NCI-H2196 (cell line): ENCODE results near the gene DPP7.
A peak's percentile ranks its signal among the peaks of the same experiment; 100 is the strongest.
"Not testable (repeated sequence)": the region's sequence is repeated elsewhere in the genome, so short reads cannot be mapped to it uniquely, and the experiment has no call there.

Source experiments
- DNase-seq: peaks from one replicate; lab custom pipeline; 2025; ENCODE audit not compliant: unreplicated experiment; lab: John Stamatoyannopoulos, UW

DPP7 gene

DNA sequence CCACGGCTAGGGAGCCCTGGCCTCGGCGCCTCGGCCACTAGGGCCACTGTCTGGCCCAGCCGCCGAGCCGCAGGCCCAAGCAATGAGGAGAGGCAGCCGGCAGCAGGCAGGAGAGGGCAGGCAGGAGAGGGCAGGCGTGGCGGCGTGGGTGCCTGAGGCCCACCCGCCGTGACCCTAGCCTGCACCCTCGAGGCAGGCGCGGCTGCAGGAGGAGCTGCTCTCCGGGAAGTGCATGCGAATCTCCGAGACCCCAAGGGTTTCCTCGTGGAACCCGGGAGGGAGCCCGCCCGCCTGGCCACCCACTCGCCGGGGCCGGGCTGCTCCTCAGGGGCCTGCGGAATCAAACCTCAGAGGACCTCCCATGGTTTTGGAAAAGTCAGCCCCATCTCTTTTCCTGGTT, 33.7 kb upstream of the DPP7 start:
- no peak for DNase-seq

DNA sequence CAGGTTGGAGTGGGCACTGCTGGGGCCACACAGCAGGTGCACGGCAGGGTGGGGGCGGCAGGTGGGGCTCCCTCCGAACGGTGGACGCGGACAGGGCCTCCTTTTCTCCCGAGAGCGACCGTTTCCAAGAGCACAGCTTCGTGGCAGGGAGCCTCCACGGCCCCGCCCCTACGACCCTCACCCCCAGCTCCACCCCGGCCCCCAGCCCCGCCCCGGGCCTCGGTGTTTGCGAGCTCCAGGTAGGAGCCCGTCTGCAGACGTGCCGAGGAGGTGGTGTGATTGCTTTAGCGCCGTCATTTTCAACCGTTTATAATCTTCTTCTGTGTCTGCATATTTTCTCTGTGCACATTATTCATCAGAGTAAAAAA, 33.2 kb upstream of the DPP7 start:
- DNase-seq = no peak

DNA sequence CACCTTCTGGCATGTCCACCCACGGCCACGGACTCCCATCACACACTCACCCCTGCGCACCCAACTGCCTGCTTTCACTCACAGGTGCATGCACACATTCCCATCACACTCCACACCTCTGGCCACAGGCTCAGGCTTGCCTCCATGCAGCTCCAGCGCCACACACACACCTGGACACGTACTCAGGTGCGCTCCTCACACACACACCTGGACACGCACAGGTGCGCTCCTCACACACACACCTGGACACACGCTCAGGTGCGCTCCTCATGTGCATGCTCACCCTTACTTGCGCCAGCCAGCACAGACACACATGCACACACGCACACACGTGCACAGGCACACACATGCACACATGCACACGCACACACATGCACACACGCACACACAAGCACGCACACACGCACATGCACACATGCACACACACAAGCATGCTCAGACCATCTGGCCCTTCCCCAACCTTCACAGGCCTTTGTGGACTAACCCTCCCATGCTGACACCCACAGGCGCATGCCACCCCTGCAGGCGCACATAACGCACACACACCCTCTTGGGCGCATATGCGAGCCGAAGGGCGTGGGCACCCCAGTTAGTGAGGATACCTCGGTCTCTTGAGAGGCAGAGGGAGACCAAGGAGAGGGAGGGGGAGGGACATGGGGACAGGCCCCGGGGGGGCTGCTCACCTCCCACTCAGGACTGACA, 32.7 kb upstream of the DPP7 start:
- DNase-seq = no peak

DNA sequence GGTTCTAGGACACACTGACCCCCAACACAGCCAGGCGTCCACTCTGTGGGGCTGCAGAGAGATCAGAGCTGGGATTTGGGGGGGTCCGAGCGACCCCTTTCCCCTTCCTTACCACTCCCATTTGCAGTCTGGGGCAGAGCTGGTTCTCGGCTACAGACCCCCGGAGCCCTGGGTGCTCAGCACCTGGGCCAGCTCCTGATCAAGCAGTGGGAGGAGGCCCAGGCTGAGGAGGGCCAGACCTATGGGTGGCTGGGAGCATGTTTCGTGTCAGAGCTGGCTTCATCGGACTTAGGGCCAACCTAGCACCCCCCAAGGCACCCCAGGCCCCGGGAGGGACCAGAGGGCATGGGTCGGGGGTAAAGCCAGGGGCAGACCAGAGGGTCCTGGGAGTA, 32.0 kb upstream of the DPP7 start:
- no peak for DNase-seq

DNA sequence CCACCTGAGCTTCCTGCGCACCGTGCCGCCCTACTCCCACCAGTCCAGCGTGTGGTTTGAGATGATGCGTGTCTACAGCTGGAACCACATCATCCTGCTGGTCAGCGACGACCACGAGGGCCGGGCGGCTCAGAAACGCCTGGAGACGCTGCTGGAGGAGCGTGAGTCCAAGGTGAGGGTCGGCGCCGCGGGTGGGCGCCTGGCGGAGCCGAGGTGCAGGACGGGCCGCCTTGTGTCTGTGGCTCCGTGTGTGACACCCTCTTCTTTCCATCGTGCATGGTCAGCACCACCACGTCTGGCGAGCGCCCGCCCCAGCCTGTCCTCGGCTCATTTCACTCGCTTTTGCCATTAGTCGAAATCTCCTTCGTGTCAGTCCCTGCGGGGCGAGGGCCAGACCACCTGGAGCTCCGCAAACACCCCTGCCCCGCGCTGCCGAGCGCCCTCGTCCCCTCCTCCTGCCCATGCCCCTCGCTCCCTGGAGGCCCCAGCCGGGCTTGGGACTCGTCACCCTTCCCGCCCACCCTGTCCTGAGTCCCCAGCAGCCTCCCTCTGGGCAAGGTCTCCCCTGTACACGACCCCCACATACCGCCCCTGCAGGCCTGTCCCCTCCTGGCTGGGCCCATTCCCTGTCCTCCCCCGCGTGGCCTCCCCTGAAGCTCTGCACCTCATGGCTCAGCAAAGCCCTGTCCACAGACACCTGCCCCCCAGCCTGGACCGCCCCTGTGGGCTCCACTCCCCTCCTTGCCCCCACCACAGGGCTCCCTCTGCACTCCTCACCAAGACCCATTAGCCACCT, 31.4 kb upstream of the DPP7 start:
- no peak for DNase-seq

DNA sequence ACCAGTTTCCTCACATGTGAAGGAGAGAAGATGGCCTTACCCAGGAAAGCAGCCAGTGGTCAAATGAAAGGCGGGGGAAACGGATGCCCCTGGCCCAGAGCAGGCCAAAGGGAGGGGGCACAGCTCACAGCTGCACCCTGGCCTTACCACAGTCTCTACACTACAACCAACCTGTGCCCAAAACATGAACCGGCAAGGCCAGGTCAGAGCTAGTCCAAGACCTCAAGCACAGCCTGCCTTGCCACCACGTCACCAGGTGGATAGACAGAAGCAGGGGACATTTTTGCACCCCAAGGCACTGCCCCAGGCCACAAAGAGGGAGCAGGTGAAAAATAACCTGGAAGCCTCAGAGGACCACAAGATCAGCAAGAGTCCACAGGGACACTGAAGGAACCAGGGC, 28.9 kb upstream of the DPP7 start:
- no peak for DNase-seq

DNA sequence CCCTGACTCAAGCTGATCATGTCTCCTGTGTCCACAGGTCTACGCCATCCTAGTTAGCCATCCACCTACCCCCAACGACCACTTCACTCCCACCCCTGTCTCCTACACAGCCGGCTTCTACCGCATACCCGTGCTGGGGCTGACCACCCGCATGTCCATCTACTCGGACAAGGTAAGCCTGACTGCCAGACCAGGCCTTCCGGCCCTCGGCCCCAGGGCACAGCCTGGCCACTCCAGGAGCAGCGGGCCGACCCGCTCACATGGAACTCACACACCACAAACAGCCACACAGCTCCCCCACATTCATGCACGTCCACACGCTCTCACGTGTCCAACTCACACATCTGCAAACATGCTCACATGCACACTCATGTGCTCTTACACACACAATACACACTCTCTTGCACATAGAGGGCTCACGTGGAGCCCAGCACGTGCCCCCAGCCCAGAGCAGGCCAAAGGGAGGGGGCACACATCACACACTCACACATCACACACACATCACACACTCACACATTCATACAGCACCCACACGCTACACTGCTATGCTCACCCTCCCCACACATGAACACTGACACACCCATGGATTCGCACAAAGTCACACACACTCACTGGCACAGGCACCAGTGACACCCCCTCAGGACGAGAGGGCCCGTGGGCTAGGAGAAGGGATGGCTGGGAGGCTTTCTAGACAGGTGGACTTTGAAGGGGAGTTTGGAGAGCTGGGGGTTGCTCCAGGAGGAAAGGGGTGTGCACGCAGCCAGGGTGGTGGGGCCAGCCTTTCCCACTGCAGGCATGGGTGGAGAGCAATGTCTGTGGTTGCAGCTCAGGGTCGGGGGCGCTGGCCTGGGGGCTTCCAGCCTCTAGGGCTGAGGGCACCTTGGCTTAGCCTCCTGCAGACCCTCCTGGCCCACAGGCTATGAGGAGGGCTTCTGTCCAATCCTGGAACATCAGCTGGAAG, 27.7 kb upstream of the DPP7 start:
- DNase-seq = no peak

DNA sequence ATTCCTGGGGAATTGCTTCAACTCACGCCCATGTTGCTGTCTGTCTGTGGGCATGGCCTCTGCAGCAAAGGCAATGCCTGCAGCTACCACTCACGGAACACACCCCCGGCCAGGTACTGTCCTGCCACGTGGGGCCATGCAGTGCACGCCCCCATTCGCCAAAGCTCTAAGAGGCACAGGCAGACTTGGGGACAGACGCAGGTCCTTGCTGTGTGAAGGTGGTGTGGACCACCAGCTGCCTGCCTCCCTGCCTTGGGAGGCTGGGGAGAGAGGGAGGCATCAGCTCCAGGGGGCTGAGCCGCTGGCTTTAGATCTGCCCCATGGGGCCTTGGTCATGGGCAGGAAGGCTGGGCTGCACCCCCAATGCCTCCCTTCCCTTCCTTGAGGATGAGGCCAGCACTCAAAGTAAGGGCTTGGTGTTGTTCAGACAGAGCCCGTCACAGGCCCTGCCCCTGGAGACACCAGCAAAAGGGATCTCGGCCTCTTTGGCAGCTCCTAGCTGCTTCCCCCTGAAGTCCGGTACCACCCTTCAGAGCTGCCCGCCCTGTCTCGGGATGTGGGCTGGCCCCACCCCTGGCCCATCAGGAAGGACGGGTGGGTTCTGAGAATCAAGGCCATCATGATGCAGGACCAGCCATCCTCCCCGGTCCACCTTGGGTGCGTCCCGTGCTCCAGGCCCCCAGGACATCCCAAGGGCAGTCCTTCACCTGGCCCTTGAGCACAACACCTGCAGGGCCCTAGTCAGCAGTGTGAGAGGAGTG, 26.7 kb upstream of the DPP7 start:
- DNase-seq = no peak

DNA sequence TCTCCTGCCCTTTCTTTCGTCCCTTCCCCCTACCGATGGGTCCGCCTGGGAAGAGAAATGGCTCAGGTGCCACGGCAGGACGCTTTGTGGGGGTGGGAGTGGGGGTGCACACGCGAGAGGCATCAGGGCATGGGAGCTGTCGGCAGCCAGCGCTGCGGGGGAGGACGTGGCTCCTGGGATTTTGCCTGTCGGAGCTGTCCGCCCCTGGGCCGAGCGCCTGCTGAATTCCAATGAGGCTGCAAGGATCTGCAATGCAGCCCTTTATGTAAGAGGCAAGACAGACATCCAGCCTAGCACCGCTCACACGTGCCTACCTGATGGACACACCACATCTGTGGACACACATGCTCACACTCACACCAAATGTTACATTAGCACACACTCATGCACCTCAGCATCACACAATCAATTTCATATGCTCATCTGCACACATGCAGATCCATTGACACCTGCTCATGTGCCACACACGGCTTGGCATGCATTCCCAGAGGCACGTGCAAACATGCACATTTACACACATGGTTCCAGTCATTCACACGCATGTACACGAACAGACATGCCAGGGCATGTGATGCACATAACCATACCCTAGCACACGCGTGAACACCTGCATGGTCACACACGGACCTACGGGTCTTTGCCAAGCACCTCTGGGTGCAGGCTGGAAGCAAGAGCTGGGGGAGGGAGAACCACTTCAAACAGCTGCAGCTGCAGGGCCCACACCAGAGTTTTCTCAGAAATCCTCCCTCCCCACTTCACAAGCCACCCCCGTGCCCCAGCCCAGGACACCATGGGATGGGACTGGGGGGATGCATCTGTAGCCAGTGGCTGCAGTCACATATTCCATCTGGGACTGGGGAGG, 25.8 kb upstream of the DPP7 start:
- DNase-seq = no peak

DNA sequence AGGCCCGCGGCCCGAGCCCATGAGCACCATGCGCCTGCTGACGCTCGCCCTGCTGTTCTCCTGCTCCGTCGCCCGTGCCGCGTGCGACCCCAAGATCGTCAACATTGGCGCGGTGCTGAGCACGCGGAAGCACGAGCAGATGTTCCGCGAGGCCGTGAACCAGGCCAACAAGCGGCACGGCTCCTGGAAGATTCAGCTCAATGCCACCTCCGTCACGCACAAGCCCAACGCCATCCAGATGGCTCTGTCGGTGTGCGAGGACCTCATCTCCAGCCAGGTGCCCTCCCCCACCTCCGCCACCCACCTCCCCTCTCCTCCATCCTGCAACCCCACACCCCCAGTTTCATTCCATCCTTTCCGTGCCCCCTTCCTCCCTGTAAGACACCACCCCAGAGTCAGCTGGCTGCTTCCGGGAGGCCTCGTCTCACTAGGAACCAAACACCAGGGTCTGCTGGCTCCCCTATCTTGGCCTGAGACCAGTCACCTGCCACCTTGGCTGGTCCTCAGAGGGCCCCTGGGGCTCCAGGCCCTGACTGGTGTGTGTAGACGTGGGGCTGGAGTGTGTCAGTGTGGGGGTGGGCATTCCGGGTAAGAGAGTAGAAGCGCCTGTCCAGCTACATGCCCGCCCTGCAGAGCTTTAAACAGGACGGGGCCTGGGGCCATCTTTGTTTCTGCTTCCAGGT, 25.1 kb upstream of the DPP7 start:
- DNase-seq = no peak

DNA sequence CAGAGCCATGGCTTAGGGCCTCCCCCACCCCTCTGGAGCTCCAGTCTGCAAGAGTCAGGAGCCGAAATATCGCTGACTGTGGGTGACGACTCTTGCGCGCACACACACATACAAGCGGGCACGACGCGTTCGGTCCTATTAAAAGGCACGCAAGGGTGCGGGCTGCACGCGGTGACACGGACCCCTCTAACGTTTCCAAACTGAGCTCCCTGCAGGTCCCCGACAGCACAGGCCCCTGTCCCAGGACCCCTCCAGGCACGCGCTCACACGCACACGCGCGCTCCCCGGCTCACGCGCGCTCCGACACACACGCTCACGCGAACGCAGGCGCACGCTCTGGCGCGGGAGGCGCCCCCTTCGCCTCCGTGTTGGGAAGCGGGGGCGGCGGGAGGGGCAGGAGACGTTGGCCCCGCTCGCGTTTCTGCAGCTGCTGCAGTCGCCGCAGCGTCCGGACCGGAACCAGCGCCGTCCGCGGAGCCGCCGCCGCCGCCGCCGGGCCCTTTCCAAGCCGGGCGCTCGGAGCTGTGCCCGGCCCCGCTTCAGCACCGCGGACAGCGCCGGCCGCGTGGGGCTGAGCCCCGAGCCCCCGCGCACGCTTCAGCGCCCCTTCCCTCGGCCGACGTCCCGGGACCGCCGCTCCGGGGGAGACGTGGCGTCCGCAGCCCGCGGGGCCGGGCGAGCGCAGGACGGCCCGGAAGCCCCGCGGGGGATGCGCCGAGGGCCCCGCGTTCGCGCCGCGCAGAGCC, 24.4 kb upstream of the DPP7 start, which contains the start of gene GRIN1:
GRIN1 (plus strand) TSS at position 433 of the 746 bp plus-strand sequence. CDS start 333 bp downstream, outside the sequence.
- DNase-seq = no peak

DNA sequence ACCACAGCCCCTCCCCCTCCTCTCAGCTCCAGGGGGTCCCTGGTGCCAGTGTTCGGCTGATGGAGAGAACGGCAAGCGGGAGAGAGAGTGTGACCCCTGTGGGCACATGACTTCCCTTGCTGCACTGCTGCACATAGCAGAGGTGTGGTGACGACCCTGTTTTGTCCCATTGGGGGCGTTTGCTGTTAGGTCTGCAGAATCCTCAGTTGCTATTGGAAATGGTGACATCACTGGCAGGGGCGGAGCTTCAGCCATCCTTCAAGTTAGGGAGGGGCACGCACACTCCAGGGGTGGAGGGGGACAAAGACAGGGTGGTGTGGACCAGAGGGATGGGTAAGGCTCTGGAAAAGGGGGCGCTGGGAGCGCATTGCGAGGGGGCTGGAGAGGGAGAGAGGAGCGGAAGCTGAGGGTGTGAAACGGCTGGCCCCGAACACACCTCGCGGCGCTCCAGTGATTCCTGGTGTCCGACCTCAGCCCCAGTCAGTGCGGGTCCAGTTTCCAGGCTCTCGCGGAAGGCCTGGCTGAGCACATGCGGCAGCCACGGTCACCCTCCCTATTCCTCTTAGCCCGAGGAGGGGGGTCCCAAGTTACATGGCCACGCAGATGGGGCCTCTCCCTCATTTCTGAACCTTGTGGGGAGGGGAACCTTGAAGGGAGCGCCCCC, 23.7 kb upstream of the DPP7 start:
- peak; percentile 40 for DNase-seq

DNA sequence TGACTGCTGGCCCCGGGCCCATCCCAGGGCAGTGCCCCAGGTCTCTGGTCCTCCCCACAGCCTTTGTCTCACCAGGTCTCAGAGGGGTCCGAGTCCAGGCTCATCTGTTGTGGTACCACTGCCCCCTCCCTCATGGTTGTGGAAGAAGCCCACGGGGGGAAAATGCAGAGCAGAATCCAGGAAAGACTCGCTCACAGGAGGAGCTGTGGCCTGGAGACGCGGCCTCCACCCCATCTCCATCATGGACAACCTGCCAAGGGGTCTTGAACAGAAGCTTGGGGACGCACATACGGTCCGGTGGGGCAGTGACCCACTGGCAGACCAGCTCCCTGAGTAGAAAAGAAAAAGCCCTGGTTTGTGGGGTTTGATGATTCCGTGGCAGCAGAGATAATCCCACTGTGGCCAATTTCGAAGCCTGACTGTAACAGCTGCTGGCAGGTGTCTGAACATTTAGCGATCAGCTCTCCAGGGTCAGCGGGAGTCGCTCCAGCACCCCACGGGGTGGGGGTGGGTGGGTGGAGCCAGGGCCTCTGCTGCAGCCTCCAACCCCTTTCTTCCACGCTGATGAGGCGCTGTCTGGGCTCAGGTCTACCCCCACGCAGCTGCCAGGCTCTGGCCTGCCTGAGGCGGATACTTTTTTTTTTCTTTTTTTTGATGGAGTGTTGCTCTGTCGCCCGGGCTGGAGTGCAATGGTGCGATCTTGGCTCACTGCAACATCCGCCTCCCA, 22.5 kb upstream of the DPP7 start:
- DNase-seq = no peak

DNA sequence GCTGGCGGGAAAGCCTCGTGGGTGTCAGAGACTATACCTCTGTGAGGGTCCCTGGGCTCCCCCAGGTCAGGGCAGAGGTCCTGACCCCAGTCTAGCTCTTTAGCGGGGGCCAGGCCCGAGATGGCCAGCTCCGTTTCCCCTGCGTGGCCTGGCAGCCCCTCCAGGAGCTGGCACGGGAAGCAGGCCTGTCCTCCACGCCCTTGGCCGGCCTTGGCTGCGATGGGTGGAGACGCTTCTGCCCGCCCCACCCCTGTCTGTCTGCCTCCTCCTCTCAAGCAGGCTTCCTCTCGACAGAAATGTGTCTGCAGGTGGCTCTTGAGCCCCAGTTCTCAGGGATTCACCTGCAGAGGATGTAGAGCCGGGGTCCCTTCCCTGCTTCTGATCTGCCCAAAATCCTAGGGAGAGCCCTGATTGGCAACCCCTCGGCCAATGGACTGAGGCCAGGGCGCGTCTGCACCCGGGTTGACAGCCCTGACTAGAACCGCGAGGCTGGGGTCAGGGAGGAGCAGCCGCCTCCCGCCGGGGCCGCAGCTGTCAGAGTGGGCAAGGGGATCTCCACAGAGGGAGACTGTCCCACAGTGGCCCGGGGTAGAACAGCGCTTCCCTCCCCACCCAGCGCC, 21.8 kb upstream of the DPP7 start:
- no peak for DNase-seq

DNA sequence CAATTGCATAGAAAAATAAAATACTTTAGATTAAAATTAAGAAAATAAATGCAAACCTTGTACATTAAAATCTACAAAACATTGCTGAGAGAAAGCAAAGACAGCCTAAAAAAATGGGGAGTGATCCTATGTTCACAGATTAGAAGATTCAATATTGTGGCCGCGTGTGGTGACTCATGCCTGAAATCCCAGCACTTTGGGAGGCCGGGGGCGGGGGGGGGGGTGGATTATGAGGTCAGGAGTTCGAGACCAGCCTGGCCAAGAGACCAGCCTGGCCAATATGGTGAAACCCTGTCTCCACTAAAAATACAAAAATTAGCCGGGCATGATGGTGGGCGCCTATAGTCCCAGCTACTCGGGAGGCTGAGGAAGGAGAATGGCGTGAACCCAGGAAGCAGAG, 20.6 kb upstream of the DPP7 start:
- not testable (repeated sequence) for DNase-seq

DNA sequence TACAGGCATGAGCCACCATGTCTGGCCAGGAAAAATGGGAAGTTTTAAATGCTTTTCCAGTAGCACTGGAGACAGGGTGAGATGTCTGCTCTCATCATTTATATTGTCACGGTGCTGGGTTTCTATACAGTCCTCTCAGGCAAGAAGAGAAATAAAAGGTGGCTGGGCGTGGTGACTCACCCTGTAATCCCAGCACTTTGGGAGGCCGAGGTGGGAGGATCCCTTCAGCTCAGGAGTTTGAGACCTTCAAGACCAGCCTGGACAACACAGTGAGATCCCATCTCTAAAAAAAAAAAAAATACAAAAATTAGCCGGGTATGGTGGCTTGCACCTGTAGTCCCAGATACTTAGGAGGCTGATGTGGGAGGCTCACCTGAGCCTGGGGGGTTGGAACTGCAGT, 19.7 kb upstream of the DPP7 start:
- DNase-seq = no peak

DNA sequence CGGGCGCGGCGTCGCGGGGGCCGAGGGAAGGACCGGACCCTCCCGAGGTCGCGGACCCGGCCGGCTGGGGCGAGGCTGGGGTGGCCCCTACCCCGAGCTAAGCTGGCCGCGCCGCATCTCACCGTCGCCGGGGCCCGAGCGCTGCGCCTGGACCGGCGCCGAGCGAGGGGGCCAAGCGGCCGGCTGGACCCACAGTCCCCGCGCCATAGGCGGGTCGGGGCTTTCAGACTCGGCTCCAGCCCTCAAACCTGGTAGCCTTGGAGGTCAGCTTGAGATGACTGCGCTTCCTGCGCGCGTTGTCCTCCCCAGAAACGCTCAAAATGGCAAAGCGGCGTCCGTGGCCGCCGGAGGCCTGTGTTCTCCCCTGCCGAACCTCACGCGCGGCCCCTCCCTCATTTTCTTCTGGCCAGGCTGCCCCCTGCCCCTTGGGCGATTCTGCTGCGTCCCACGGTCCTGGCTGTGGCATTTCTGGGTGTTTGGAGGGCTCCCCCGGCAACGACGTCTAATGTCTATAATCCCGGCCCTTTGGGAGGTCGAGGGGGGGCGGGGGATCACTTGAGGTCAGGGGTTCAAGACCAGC, 15.7 kb upstream of the DPP7 start:
- no peak for DNase-seq
